H9 (cell line): ENCODE data around the gene KCNA3. TPM values are rescaled to one million over a fixed set of nuclear protein-coding genes. Genes with fewer than 3 reads are reported as not detected.

Experiments
- DNase-seq: peaks from one replicate; pipeline ENCODE4 v3.0.0-alpha.2; 2017
- H2AFZ ChIP-seq: one replicate; pipeline ENCODE4 v1.6.1; 2013; ENCODE audit warnings: mild to moderate bottlenecking, low read length, control low read depth, moderate library complexity
- H2AK5ac ChIP-seq: 2 replicates; pipeline ENCODE4 v1.6.1; 2013; ENCODE audit warnings: low read length, control low read depth, mixed read lengths; ENCODE audit not compliant: insufficient read length
- H2BK120ac ChIP-seq: one replicate; pipeline ENCODE4 v1.6.1; 2013; ENCODE audit warnings: low read depth, mild to moderate bottlenecking, low read length, control low read depth, inconsistent platforms; ENCODE audit not compliant: poor library complexity, severe bottlenecking
- H2BK12ac ChIP-seq: 2 replicates; pipeline ENCODE4 v1.6.1; 2013; ENCODE audit warnings: low read length, control low read depth, mixed read lengths, low read depth; ENCODE audit not compliant: insufficient read length
- H2BK15ac ChIP-seq: 2 replicates; pipeline ENCODE4 v1.6.1; 2013; ENCODE audit warnings: low read depth, low read length, control low read depth
- H2BK20ac ChIP-seq: one replicate; pipeline ENCODE4 v1.6.1; 2013; ENCODE audit warnings: low read depth, mild to moderate bottlenecking, low read length, control low read depth, inconsistent platforms; ENCODE audit not compliant: poor library complexity, severe bottlenecking
- H2BK5ac ChIP-seq: 2 replicates; pipeline ENCODE4 v1.6.1; 2013; ENCODE audit warnings: low read length, control low read depth, mixed read lengths; ENCODE audit not compliant: insufficient read length
- H3K14ac ChIP-seq: 2 replicates; pipeline ENCODE4 v1.6.1; 2013; ENCODE audit warnings: low read length, control low read depth; ENCODE audit not compliant: insufficient read depth
- H3K18ac ChIP-seq: 2 replicates; pipeline ENCODE4 v1.6.1; 2013; ENCODE audit warnings: low read depth, mild to moderate bottlenecking, mixed read lengths, low read length, control low read depth; ENCODE audit not compliant: insufficient read length
- H3K23ac ChIP-seq: 2 replicates; pipeline ENCODE4 v1.6.1; 2013; ENCODE audit warnings: low read length, control low read depth, mixed read lengths, low read depth; ENCODE audit not compliant: insufficient read length
- H3K23me2 ChIP-seq: 2 replicates; pipeline ENCODE4 v1.6.1; 2013; ENCODE audit warnings: low read depth, mild to moderate bottlenecking, mixed read lengths, low read length, control low read depth; ENCODE audit not compliant: insufficient read length, poor library complexity, severe bottlenecking
- H3K27ac ChIP-seq: 2 replicates; pipeline ENCODE4 v1.5.1; 2013; ENCODE audit warnings: low read length, control low read depth, mixed read lengths, low read depth; ENCODE audit not compliant: insufficient read length
- H3K27me3 ChIP-seq: 2 replicates; pipeline ENCODE4 v1.6.1; 2013; ENCODE audit warnings: low read length, control low read depth, inconsistent platforms; ENCODE audit not compliant: insufficient read depth
- H3K4ac ChIP-seq: 2 replicates; pipeline ENCODE4 v1.6.1; 2013; ENCODE audit warnings: low read depth, mild to moderate bottlenecking, control low read depth, inconsistent platforms, low read length, moderate library complexity
- H3K4me1 ChIP-seq: 2 replicates; pipeline ENCODE4 v1.6.1; 2013; ENCODE audit warnings: low read length, control low read depth, inconsistent platforms; ENCODE audit not compliant: insufficient read depth
- H3K4me2 ChIP-seq: 2 replicates; pipeline ENCODE4 v1.6.1; 2013; ENCODE audit warnings: low read length, control low read depth, mixed read lengths; ENCODE audit not compliant: insufficient read length, insufficient read depth
- H3K56ac ChIP-seq: 2 replicates; pipeline ENCODE4 v1.6.1; 2013; ENCODE audit warnings: low read depth, mild to moderate bottlenecking, mixed read lengths, low read length, control low read depth; ENCODE audit not compliant: insufficient read length
- H3K79me1 ChIP-seq: 2 replicates; pipeline ENCODE4 v1.6.1; 2013; ENCODE audit warnings: low read depth, mild to moderate bottlenecking, moderate library complexity, low read length, control low read depth, inconsistent platforms; ENCODE audit not compliant: insufficient read depth, poor library complexity, severe bottlenecking
- H3K79me2 ChIP-seq: 2 replicates; pipeline ENCODE4 v1.6.1; 2013; ENCODE audit warnings: low read length, control low read depth, inconsistent platforms; ENCODE audit not compliant: insufficient read depth
- H3K9ac ChIP-seq: 2 replicates; pipeline ENCODE4 v1.6.1; 2013; ENCODE audit warnings: low read length, control low read depth, mixed read lengths; ENCODE audit not compliant: insufficient read length; ENCODE audit errors: extremely low read depth
- H3K9me3 ChIP-seq: one replicate; pipeline ENCODE4 v1.6.1; 2013; ENCODE audit warnings: low read depth, low read length, inconsistent platforms; ENCODE audit not compliant: control insufficient read depth
- H3T11ph ChIP-seq: one replicate; pipeline ENCODE4 v1.6.1; 2013; ENCODE audit warnings: mild to moderate bottlenecking, low read length, control low read depth, inconsistent platforms
- H4K20me1 ChIP-seq: one replicate; pipeline ENCODE4 v1.6.1; 2013; ENCODE audit not compliant: control insufficient read depth, insufficient read length, insufficient read depth
- H4K5ac ChIP-seq: 2 replicates; pipeline ENCODE4 v1.6.1; 2013; ENCODE audit warnings: low read depth, mild to moderate bottlenecking, mixed read lengths, low read length, control low read depth; ENCODE audit not compliant: insufficient read length
- H4K8ac ChIP-seq: replicated peaks from 2 replicates; pipeline ENCODE4 v1.6.1; 2013; ENCODE audit warnings: low read length, control low read depth, mixed read lengths, low read depth; ENCODE audit not compliant: insufficient read length
- H4K91ac ChIP-seq: 2 replicates; pipeline ENCODE4 v1.6.1; 2013; ENCODE audit warnings: low read depth, mild to moderate bottlenecking, moderate library complexity, mixed read lengths, low read length, control low read depth; ENCODE audit not compliant: insufficient read length
- H3K27ac Mint-ChIP-seq, 3 experiments: 2 replicates in 2 of 3; 3 replicates in 1 of 3; pipeline ENCODE4 v1.8.0; 2020 to 2021; ENCODE audit warnings: mixed read lengths in 3 of 3, mild to moderate bottlenecking in 1 of 3, moderate library complexity in 1 of 3
- H3K27me3 Mint-ChIP-seq: 2 replicates; pipeline ENCODE4 v1.8.0; 2021; ENCODE audit warnings: low read depth, mild to moderate bottlenecking, moderate library complexity, mixed read lengths
- H3K36me3 Mint-ChIP-seq, 3 experiments: 2 replicates in 2 of 3; 3 replicates in 1 of 3; pipeline ENCODE4 v1.8.0; 2020 to 2021; ENCODE audit warnings: low read depth in 3 of 3, mixed read lengths in 3 of 3; ENCODE audit not compliant: insufficient read depth in 1 of 3
- H3K4me1 Mint-ChIP-seq, 2 experiments: 2 replicates each; pipeline ENCODE4 v1.8.0; 2020; ENCODE audit warnings: mixed read lengths in 2 of 2
- H3K4me3 Mint-ChIP-seq, 2 experiments: 2 replicates in 1 of 2; 3 replicates in 1 of 2; pipeline ENCODE4 v1.8.0; 2020 to 2021; ENCODE audit warnings: mild to moderate bottlenecking in 2 of 2, mixed read lengths in 2 of 2, moderate library complexity in 1 of 2
- H3K9me3 Mint-ChIP-seq, 2 experiments: 2 replicates in 1 of 2; 3 replicates in 1 of 2; pipeline ENCODE4 v1.8.0; 2020; ENCODE audit warnings: mild to moderate bottlenecking in 2 of 2, mixed read lengths in 2 of 2, moderate library complexity in 1 of 2
- CTCF ChIP-seq: fragments of 200-600 bp; sonication (generic); conservative IDR thresholded peaks from 3 replicates; pipeline ENCODE4 v1.8.0; 2021; ENCODE audit warnings: antibody characterized with exemption, mild to moderate bottlenecking
- WGBS: extraction: QIAGEN DNeasy Blood & Tissue Kit; methylation state at CpG from one replicate; pipeline ENCODE4 v1.1.7; 2013; ENCODE audit warnings: missing lambda C conversion rate, low lambda C conversion rate, mixed read lengths; ENCODE audit not compliant: insufficient read length; ENCODE audit errors: extremely low coverage; 5-methylcytosine and 5-hydroxymethylcytosine counted together
- total RNA-seq: library from RNA; stranded (reverse); gene quantifications from 2 replicates; pipeline ENCODE4 v1.2.1, GENCODE V29; 2021

The KCNA3 gene
- total RNA-seq, 1 experiment from 2014 or later, result 0.92 TPM

DNA sequence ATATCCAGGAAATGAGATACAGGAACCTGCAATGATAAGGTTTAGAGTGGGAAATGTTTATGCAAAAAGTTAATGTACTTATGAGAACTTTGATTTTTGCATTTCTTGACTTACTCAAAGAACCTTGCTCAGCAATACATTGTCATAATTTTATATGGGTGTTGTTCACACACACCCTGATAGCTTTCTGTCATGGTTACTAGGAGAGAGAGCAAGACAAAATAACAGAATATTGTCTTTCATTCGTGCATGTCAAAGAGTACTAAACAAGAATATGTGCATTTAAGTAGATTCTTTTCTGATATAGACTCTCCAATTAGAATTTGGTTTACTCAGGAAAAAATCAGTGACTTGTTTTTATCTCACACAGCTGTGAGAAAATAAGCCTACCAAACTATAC lies 27.5 kb upstream of the KCNA3 start:
- Histone ChIP-seq H3K18ac (no peak overlapping the region), H3T11ph (no peak overlapping the region), H3K4me2 (no peak overlapping the region), H3K27me3 (no peaks in the 10 kb centered on the region), H2BK12ac (no peak overlapping the region), H3K27ac (no peak overlapping the region), H3K14ac (no peak overlapping the region), H2AK5ac (no peak overlapping the region), H2BK120ac (no peak overlapping the region), H2BK15ac (no peak overlapping the region), H3K23ac (no peak overlapping the region), H3K56ac (no peak overlapping the region), H4K91ac (no peak overlapping the region), H2BK20ac (no peak overlapping the region), H3K4me1 (no peaks in the 10 kb centered on the region), H3K79me1 (no peaks in the 10 kb centered on the region), H3K9ac (no peak overlapping the region), H3K4ac (no peak overlapping the region), H4K8ac (no peak overlapping the region), H4K5ac (no peak overlapping the region), H3K79me2 (no peaks in the 10 kb centered on the region), H3K9me3 (no peaks in the 10 kb centered on the region), H3K23me2 (no peaks in the 10 kb centered on the region), H2AFZ (no peak overlapping the region), H4K20me1 (no peaks in the 10 kb centered on the region), H2BK5ac (no peak overlapping the region)
- WGBS, result no CpG with 5 or more reads among the region's 1 CpG
- H3K36me3 Mint-ChIP-seq, result no peaks in the 10 kb centered on the region
- peaks cover 10 to 12% of the 10 kb centered on the region in 2 experiments for H3K4me1 Mint-ChIP-seq
- TF ChIP-seq CTCF, result no peak
- no peak overlapping the region for H3K27ac Mint-ChIP-seq
- H3K27me3 Mint-ChIP-seq, result peaks cover 3% of the 10 kb centered on the region; the same call in 1 of the 2 replicates
- peaks cover 0 to 2% of the 10 kb centered on the region in 2 experiments; a peak in 1 of 5 replicates for H3K9me3 Mint-ChIP-seq
- no peak for DNase-seq
- no peak overlapping the region for H3K4me3 Mint-ChIP-seq
